GM12865 (cell line): ENCODE results near the gene HIP1R.

Experiments used
- DNase-seq: peaks from one replicate; pipeline ENCODE4 v3.0.0; 2010; ENCODE audit warnings: low read depth
- H3K4me3 ChIP-seq: 2 replicates; pipeline ENCODE4 v1.5.1; 2011; ENCODE audit warnings: mild to moderate bottlenecking, low read depth, low read length, control low read depth
- TF ChIP-seq, protein P1 (sequence below): IDR thresholded peaks from 2 replicates; pipeline ENCODE4 v1.5.1; 2011; ENCODE audit warnings: low read length, control low read depth, low read depth, inconsistent platforms; ENCODE audit not compliant: insufficient read depth; ENCODE audit errors: missing control alignments

The HIP1R gene

DNA sequence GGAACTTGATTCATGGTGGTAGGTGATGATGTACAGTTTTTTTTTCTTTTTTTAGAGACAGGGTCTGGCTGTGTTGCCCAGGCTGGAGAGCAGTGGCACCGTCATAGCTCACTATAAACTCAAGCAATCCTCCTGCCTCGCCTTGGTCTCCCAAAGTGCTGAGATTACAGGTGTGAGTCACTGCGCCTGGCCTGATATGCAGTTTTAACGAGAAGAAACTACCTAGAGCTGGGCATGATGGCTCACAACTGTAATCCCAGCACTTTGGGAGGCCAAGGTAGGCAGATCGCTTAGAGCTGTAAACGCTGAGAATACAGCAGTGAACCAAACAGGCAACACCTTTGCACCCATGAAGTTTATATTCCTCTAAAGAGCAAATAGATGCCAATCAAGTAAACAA, 73.7 kb downstream of the HIP1R start:
- no peak overlapping the region for H3K4me3 ChIP-seq
- DNase-seq = no peak
- TF ChIP-seq, protein P1, sequence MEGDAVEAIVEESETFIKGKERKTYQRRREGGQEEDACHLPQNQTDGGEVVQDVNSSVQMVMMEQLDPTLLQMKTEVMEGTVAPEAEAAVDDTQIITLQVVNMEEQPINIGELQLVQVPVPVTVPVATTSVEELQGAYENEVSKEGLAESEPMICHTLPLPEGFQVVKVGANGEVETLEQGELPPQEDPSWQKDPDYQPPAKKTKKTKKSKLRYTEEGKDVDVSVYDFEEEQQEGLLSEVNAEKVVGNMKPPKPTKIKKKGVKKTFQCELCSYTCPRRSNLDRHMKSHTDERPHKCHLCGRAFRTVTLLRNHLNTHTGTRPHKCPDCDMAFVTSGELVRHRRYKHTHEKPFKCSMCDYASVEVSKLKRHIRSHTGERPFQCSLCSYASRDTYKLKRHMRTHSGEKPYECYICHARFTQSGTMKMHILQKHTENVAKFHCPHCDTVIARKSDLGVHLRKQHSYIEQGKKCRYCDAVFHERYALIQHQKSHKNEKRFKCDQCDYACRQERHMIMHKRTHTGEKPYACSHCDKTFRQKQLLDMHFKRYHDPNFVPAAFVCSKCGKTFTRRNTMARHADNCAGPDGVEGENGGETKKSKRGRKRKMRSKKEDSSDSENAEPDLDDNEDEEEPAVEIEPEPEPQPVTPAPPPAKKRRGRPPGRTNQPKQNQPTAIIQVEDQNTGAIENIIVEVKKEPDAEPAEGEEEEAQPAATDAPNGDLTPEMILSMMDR = no peak

DNA sequence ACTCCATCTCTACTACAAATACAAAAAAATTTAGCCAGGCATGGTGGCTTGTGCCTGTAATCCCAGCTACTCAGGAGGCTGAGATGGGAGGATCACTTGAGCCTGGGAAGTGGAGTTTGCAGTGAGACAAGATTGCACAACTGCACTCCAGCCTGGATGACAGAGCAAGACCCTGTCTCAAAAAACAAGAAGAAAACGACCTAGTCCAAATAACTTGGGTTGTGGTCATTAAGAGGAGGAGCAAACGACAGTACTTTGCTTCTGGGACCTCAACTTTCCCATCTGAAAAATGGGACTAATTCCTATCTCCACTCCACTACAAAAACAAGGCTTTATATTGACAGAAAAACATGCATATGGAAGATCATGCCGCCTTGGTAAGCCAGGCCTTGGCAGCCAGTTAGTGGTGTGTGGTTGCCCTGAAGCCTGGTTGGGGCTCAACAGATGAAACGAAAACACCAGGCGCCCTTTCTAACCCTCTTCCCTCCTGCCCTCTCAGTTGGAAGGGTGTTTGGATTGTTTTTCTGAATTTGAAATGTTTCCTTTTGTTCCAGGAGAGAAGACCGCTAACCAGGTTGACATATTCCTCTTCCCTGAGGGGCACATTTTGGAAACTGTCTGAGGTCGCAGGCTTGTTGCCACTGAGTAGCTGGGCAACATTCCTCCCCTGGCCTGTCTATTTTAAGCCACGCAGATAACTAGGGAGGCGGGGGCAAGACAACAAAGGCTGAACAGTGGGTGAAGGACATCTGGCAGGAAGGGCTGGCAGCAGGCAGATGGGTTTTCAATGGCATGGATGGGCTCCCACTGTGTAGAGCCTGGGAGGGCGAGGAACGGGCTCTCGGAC, 74.4 kb downstream of the HIP1R start:
- DNase-seq = no peak
- TF ChIP-seq, protein P1 = no peak
- no peak overlapping the region for H3K4me3 ChIP-seq
